LoVo (cell line): Measurements from ENCODE around the gene IGSF9.

Source experiments
- DNase-seq: peaks from one replicate; pipeline ENCODE4 v3.0.0-alpha.2; 2016; ENCODE audit warnings: low spot score

IGSF9 gene

DNA sequence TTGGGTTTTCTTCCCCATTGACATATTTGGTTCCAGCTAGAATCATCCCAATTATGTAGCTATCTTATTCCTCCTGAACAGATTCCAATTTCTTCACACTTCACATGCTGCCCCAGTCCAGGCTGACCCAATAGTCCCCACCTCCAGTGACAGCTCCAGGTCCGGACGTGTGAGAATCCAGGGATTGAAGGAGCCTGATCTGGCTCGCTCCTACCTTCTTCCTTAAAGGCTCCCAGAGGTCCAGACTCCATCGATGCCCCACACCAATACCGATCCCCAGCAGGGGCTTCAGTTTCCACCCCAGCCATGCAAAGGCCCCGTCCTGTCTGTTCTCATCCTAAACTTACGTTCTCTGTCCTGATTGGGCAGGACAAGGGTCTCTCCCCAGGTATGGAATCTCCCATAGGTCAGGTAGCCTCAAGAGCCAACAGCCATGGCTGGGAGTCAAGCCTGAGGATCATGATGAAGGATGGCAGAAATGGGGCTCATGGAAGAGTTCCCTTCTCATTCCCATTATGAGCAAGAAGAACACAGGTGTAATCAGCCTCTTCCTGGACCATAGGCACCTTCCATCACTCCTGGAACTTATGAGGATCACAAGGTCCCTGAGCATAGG, 29.0 kb upstream of the IGSF9 start:
- DNase-seq, result no peak

DNA sequence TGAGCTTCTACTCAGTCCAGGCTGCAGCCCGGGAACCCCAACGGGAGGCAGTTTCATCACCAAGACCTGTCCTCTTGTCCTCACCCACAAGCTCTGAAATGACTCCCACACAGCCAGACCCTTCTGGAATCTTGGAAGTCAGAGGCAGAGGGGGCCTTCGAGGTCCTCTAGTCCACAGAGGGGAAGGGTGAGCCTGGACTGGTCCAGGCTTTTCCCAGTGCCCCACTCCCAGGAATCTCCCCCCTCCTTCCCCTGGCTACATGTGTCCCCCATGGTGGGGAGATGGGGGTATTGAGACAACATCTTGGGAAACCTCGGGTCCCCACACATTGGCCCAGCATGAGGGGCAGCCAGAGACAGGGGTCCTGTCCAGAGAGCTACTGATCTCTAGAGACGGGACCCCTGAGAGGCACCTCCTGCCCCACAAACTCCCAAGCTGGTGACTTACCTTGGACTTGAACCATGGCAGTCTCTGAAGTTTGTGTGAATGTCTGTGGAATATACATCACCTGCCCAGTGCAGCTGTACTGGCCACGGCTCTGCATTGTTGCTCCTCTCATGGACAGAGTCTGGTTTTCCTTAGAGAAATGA, 28.0 kb upstream of the IGSF9 start:
- no peak for DNase-seq

DNA sequence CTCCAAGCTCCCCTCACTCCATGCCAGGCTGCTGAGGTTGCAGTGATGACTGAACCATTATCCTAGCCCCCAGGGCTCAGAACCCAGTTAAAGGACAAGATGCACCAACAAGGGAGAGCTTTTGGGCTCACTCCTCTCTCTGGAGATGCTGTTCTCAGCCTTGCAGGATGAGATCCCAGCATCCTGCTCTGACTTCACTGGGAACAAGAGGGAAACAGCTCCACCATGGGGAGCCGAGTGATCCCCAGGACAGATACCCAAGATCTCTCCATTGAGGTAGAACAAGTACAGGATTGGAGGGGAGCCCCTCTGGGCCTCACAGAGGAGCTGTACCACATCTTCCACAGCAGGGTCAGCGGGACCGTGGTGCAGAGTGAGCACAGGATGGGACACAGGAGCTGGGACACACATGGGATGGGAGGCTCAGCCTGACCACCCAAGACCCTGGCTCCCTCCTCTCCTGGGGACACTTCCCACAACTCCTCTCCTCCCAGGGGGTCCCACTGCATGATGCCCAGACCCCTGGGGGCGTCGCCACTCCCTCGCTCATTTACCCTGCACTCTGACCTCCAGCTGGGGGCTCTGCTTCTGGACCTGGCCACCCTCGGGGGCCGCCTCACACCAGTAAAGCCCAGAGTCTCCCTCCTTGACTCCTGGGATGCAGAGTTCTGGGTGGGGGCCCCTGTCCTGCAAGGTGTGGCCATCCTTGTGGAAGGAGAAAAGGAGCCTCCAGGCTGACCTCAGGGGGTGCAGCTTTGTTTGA, 27.2 kb upstream of the IGSF9 start:
- no peak for DNase-seq

- peak; percentile 82 for DNase-seq
Observed at GRCh38 chr1:159970932-159971342, 25.5 kb upstream of the IGSF9 start.

- DNase-seq, result no peak
Observed at GRCh38 chr1:159968901-159969300, 23.5 kb upstream of the IGSF9 start.

DNA sequence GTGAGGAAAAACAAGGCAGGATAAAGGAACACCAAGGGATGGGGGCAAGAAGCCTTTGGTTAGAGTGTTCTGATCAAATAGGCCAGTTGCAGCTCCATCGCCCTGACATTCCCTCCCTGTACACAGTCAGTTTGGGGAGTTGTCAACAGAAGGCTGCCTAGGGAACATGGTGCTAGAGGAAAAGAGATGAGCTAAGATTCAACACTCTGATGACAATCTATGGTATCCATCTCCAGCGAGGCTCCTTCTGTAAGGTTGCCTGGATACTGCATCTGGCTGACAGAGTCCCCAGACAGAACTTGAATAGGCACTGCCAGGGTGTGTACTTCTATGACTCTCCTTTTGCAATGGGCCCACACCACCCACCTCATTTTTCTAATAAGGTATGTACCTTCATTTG, 19.9 kb upstream of the IGSF9 start:
- DNase-seq, result no peak

DNA sequence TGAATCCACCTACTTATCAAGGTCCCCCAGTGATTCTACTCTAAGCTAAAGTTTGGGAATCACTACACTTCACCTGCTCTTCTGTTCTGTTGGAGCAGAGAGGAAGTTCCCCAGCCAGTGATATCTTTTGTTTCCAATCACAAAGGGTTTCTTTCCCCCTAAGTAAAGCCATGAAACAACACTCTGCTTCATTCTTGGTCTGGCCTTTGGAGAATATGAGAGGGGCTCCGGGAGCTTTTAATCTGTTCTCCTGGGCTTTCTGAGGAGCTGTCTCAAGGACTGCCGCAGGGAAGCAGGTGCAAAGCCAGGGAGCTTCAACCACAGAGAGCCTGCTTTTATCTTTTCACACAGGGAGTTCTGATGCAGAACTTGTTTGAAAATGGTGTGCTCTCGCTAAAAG, 18.7 kb upstream of the IGSF9 start:
- no peak for DNase-seq

GRCh38 chr1:159962176-159962575, 16.8 kb upstream of the IGSF9 start:
- DNase-seq, result no peak

GRCh38 chr1:159961636-159962035, 16.2 kb upstream of the IGSF9 start:
- peak; percentile 14 for DNase-seq

DNA sequence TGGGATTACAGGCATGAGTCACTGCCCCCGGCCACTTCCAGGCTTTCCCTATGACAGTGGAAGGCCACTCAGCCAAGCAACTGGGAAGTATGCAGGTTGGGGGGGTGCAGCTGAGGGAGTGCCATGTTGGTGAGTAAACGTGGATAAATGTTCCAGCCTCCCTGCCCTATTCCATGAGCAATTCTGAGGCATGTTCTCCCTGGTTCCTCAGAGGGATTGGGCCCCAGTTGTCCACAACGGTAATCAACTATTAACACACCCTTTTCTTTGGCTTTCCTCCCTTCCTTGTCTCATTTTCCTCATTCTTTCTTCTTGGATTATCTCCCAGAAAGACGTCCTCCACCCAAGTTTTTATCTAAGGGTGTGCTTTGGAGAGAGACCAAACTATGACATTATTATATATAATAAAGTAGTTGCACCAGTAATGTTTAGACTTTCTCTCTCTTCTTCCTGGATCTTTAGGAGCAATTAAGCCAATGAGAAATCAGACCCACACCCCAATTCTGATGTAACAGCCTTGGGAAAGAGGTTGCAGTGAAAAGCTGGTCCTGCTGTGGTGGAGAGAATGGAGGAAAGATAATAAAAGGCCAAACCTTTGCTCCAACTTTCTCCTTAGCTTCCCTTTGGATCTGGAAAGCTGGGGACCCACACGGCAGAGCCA, 15.4 kb upstream of the IGSF9 start:
- peak; percentile 94 for DNase-seq

DNA sequence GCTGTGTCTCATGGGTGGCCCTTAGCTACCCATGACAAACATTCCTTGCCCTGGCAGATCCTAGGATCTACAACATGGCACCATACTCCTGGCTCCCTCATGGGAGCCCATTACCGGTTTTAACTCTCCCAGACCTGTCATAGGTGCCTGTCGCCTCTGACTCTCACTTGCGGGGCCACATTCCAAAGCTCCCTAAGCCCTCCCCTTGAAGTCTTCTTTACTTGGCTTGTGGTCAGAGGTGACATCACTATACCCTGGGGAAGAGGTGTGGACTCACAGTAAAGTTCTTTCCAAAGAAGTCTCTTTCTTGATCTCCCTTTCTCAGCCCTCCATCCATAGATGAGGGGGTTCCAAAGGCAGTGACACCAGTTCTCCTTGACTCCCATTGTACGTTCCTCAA, 14.0 kb upstream of the IGSF9 start:
- peak; percentile 56 for DNase-seq

- DNase-seq, result no peak
Observed at GRCh38 chr1:159958719-159959380, 13.4 kb upstream of the IGSF9 start.

GRCh38 chr1:159957824-159958268, 12.4 kb upstream of the IGSF9 start:
- DNase-seq, result no peak

GRCh38 chr1:159955456-159955855, 10.0 kb upstream of the IGSF9 start:
- DNase-seq, result no peak

- DNase-seq, result no peak
Observed at GRCh38 chr1:159953536-159954515, 8.4 kb upstream of the IGSF9 start, which contains the start of gene SLAMF9. TSS of gene SLAMF9 (minus strand) at chr1:159954237. CDS start at chr1:159954137, 100 bp downstream.

GRCh38 chr1:159952932-159953331, 7.5 kb upstream of the IGSF9 start:
- DNase-seq, result no peak

DNA sequence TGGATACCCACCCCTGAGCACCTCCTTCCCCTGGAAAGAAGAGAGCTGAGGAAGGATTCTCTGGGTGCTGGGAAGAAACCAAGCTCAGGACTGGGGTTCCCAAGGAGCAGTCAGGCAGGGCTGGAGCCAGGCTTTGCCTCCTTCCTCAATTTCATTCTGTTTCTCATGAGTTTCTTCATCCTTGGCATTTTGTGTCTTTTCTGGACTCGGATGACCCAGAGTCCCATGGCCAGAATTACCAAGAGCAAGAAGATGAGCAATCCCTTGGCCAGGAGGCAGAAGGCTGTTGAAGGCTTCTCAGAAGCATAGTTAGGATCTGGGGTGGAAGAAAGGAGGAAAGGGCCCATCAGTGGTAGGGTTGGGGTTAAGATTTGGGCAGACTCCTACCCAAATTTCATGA, 6.1 kb upstream of the IGSF9 start:
- DNase-seq, result no peak

DNA sequence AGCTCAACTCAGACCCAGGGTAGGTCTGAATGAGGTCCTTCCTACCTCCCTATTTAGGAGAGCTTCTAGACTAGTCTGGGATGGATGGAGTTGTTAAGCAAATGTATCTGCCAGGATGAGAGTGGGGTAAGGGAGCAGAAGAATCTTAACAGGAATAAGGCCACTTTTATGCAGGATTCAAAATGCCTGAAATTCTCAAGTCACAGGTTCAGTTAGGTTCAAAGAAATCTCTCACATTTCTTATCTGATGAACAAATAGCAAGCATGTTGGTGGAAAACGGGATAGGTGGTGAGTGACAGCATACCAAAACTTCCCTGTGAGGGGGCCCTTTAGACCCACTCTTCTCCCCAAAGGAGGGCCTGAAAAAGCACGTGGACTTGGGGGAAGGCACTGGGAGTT, 5.6 kb upstream of the IGSF9 start:
- DNase-seq, result no peak

- DNase-seq, result no peak
Observed at GRCh38 chr1:159949981-159950381, 4.6 kb upstream of the IGSF9 start.

- DNase-seq, result peak; percentile 37
Observed at GRCh38 chr1:159949123-159949522, 3.7 kb upstream of the IGSF9 start.

DNA sequence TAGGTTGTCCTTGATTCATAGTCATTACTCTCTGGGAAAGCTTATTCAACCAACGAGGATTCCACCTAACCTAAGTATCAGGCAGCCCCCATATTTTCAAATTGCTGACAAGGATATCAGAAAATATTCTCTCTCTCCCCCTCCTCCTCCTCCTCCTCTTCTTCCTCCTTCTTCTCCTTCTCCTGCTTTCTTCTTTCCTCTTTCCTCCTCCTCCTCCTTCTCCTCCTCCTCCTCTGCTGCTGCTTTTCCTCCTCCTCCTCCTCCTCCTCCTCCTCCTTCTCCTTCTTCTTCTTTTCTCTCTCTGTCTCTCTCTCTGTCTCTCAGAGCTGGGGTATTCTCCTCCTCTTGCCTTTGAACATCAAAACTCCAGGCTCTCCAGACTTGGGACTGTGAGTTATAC, 2.5 kb upstream of the IGSF9 start:
- DNase-seq, result no peak
